GM21447 (cell line): Measurements from ENCODE around the gene TEX19.
"Not testable (repeated sequence)": the region's sequence is repeated elsewhere in the genome, so short reads cannot be mapped to it uniquely, and the experiment has no call there.

Source experiments
- ATAC-seq: cut with Tn5 transposase; IDR thresholded peaks from one replicate; pipeline ENCODE4 v1.9.1; 2021; ENCODE audit not compliant: unreplicated experiment

TEX19 gene

DNA sequence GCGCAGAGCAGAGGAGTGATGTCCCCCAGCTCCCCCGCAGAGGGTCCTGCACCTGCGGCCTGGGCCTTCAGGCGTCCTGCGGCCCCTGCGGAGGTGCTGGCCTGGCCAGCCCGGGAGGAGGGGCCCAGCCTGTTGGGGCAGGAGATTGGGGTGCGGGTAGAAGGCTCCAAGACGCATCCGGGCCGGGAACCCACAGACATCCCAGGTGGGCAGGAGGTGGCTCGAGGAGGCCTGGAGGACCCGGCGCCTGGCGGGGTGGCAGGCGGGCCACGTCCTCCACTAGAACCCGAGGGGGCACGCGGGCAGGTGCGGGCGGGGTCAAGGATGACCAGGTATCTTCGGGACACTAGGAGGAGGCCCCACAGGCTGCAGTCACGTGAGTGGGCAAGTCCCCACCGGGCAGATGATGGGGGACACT lies 24.8 kb upstream of the TEX19 start:
- ATAC-seq: no peak

DNA sequence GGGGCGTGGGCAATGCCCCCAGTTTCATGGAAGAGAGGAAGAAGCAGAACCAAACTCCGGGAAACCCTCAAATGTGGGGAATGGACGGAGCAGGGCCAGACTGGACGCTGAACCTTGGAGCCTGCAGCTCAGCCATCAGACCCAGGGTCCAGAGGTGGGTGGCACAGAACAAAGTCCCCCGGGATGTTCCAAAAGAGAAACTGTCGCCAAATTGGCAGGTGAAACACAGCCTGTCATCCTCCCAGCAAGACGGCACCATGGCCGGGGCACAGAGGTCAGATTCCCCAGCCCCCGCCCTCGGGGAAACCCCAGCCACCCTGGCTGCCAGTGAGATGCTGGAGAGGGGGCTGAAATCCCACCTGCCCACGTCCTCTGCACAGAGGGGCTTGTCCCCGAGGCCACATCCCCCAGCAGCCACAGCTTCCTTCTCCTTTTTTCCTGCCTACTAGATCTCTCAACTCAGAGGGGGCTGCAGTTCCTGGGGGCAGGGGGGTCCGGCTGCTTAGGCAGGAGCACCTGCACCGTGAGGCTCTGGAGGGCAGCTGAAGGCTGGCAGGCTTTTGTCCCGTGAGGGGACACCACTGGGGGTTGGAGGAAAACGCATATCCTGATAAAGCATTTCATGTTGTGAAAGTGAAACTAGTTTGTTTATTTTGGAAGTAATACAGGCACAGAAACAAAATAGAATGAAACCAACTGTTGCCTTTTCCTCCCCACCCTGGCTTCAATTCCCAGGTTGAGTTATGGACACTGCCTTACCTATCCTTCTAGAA lies 24.2 kb upstream of the TEX19 start:
- no peak for ATAC-seq

DNA sequence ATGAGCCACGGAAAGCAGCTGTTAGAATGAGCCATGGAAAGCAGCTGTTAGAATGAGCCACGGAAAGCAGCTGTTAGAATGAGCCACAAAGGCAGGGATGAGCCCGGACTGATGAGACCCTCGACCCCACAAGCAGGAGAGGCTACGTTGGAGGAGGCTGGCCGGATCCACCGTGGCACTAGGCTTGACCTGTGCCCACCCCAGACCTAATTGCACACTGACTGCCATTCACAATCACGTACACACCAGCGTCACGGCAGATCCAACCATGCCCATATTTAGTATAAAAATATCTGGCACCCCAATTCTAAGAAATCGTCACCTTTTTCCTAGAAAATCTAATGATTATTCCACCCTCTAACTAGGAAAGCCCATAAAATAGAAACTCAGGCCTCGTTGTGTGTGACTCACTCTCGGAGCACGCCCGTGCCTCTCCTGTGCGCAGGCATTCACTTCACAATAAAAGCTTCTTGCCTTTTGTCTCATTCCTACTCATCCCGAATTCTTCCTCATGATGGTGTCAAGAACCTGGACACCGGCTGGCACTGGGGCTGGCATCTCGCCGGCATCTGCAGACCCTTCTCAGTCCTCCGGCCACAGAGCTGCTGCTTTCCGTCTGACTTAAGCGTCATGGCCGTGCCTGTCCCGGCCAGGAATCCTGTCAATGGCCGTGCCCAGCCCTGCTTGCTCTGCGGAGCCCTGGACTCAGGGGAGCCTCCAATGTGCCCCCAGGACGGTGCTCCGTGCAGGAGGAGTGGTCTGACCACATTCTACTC lies 20.0 kb upstream of the TEX19 start:
- no peak for ATAC-seq

DNA sequence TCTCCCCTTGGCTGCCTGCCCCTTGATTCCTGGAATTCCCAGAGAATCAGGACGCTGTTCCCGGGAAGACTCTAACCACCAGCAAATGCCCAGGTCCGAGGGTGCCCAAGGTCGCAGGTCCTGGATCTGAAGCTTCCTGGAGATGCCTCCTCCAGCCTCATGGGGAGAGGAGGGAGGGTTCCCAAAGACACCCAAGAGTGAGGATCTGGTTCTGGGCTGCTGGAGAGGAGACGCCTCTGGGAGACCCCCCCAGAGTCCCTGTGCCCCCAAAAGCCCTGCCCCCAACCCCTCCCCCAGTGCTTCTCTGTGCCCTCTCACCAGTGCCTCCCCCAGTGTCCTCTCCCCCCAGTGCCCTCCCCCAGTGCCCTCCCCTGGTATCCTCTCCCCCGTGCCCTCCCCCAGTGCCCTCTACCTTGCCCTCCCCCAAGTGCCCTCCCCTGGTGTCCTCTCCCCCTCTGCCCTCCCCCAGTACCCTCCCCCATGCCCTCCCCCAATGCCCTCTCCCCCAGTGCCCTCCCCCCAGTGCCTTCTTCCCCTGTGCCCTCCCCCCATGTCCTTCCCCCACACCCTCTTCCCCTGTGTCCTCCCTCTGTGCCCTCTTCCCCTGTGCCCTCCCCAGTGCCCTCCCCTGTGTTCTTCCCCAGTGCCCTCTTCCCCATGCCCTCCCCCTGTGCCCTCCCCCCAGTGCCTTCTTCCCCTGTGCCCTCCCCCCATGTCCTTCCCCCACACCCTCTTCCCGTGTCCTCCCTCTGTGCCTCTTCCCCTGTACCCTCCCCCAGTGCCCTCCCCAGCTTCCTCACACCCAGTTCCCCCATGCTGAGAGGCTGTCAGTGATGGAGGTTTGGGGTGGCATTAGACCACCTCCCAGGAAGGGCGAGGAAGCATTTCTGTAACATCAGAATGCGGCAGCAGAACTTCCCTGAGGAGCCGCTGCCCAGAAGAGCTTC lies 19.1 kb upstream of the TEX19 start:
- ATAC-seq: no peak

DNA sequence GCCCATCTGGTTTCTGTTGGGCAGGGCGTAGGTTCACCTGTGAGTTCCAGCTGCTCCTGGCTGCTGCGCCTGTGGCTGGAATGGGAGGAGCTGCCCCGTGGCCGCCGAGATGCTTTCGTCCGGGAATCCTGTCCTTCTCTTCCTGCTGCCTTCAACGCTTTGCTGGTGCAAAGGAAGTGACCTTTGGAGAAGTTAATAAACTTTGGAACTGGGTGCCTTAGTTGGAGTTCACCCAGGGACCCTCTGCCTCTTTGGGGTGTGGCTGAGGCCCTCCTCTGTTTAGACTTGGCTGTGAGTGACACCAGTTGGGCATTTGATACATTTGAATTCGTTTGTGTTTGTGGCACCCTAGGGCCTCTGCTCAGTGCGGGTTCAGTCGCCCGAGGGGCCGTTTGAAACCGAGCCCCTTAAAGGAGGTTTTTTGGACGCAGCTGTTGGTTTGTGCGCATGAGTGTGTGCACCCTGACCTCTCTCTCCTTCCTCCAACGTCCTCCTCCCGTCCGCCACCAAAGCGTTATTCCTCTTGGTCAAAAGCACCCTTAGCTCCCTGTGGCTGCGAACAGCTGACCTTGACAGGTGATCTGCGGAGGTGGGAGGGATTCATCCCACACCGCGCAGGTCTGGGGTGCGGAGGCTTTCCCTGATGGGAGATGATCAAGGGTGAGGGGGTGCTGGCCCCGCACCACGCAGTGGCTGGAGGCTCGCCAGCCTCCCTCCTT lies 16.5 kb upstream of the TEX19 start:
- ATAC-seq: no peak

DNA sequence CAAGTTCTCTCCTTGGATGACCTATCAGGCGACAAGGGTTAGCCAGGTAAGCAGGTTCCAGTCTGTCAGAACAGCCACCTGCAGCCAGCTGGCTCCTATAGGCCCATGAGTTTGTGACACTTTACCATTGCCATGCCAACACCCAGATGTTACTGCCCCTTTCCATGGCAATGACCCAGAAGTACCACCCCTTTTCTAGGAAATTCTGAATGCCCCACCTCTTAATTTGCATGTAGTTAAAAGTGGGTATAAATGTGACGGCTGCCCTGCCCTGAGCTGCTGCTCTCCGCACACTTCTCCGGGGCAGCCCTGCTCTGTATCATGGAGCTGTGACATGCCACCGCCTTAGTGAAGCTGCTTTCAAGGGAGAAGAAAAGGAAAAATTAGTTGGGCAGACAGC lies 15.5 kb upstream of the TEX19 start:
- ATAC-seq: no peak

DNA sequence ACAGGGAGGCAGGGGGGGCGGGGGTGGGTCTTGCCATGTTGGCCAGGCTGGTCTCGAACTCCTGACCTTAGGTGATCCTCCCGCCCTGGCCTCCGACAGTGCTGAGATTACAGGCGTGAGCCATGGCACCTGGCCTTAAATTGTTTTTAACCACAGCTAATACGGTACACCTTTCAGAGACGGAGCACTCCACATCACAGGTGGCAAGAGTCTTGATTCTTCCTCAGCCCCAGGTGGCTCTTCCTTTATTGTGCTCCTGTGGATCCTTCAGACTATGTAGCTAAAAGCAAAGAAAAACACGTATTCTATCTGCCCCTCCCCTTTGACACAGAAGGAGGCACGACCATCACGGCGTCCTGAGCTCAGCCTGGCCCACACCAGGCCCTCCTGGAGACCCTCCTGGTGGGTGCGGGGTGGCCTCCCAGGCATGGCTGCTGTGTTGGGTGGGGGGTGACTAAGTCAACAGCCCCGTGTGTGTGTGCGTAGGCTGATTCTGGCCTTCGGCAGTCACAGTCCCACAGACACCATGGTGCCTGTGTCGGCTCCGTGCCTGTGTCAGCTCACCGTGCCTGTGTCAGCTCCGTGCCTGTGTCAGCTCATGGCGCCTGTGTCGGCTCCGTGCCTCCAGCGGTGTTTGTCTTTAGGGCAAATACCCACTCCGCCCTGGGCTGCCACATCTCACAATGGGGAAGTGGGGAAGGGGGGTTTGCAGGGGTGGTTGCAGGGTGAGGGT lies 14.7 kb upstream of the TEX19 start:
- no peak for ATAC-seq

DNA sequence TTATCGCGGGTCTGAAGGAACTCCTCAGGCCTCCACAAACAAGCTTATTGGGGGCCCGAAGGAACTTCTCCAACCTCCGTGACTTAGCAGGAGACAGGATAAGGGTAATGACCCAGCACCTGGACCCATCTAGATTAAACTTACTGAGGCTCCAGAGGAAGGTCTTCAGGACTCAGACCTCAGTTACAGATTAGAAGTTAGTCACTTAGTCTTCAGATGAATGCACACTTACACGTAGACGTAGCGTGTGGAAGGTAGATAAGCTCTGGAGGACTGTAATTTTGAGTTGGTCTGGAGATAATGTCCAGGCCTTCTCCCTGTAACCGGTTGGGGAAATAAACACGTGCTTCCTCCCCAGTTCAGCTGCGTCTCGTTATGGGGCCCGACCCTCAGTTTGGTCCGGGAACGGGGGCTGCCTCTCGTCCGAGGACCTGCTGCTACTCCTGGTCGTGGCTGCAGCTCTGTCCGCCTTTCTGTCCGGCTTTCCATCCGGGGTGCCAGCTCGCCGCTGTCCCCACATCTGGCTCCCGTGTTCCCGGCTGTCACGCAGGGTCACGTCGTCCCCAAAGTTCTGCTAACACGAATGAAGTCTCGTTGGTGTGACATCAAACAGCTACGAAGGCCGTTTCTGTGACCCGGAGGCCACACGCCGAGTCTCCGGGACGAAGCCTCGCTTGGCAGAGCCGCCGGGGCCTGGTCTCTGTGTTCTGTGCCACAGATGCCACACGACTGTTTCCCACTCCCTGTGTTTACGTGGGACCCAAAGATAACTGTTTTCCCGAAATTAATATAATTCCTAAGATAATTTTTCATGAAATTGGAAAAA lies 13.7 kb upstream of the TEX19 start:
- no peak for ATAC-seq

DNA sequence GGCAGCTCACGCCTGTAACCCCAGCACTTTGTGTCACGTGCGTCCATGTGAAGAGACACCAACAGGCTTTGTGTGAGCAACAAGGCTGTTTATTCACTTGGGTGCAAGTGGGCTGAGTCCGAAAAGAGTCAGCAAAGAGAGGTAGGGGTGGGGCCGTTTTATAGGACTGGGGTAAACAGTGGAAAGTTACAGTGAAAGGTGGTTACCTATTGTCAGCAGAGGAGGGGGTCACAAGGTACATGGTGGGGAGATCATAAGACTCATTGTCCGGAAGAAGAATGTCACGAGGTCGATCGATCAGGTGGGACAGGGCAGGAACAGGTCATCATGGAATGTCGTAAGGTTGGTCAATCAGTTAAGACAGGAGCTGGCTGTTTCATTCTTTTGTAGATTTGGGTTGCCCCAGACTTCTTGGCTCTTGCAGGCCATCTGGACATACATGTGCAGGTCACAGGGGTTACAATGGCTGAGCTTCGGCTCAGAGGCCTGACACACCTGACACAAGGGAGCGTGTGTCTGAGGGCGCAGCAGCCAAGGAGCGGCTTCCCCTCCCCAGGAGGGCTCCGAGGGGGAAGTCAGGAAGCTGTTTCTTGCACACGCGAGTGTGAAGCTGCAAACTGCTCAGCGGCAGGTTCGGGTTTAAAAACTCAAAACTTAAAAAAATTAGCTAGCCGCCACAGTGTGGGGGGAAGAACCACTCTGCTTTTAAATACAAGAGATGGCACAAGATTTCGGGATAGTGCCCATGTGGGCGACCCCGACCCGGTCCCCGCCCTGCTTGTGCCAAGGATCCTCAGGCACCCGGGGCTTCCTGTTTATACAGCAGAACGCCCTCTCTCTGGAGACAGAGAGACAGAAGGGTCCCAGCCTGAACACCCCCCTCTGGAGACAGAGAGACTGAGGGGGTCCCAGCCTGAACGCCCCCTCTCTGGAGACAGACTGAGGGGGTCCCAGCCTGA lies 12.4 kb upstream of the TEX19 start:
- no peak for ATAC-seq

DNA sequence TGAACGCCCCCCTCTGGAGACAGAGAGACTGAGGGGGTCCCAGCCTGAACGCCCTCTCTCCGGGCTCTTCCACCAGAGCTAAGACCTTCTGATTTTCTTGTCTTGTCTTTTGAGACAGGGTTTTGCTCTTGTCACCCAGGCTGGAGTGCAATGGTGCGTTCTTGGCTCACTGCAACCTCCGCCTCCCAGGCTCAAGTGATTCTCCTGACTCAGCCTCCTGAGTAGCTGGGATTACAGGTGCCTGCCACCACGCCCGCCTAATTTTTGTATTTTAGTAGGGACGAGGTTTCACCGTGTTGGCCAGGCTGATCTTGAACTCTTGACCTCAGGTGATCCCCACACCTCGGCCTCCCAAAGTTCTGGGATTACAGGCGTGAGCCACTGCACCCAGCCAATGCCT lies 11.1 kb upstream of the TEX19 start:
- not testable (repeated sequence) for ATAC-seq

DNA sequence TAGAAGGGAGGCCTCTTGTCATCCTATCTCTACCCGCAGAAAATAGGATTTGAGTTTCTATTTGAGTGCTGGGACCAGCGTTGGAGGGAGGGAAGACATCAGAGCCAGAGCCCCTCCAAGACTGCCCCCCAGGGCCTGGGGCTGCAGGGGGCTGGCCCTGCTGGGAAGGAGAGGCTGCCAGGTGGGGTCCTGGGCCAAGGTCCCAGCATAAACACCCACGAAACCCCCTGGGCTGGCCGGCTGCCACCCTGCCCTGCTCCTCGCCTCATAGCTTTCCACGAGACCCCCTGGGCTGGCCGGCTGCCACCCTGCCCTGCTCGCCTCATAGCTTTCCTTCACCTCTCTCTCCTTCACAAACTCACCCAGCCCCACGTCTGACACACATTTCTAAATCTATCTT lies 10.6 kb upstream of the TEX19 start:
- ATAC-seq: no peak

DNA sequence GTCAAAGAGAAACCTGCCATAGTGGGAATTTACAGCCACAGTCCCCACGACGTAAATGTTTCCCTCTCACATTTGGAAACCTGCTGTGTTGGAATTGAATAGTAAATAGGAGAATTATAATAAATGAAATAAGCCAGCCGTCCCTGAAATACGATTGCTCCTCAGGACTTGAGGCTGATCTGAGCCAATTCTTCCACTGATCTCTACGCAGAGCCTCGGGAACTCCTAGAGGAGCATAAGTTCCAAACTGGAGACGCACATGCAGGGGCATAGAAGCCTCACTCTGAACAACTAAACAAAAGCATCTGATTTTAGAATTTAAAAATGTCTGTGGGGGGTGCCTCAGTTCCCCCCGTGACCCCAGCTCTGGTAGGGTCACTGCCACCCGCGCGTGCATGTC lies 10.2 kb upstream of the TEX19 start:
- no peak for ATAC-seq

DNA sequence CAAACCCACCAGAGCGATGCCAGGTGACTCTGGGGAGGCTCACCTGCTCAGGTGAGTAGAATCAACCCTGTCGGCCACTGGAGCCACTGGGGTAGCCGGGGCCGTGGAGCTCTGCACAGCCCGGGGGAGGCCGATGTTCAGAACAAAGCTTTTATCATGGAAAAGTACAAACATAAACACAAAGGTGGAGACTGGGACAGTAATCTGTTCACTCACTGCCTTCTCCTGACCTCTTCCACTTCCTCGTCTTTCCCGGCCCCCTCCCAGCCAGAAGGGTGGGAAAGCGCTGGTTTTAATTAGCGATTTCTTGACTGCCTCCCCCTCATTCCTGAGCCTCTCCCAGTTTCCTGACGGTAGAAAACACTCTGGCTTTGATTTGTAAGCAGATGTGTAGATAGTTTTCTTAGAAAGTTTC lies 9.8 kb upstream of the TEX19 start:
- no peak for ATAC-seq

DNA sequence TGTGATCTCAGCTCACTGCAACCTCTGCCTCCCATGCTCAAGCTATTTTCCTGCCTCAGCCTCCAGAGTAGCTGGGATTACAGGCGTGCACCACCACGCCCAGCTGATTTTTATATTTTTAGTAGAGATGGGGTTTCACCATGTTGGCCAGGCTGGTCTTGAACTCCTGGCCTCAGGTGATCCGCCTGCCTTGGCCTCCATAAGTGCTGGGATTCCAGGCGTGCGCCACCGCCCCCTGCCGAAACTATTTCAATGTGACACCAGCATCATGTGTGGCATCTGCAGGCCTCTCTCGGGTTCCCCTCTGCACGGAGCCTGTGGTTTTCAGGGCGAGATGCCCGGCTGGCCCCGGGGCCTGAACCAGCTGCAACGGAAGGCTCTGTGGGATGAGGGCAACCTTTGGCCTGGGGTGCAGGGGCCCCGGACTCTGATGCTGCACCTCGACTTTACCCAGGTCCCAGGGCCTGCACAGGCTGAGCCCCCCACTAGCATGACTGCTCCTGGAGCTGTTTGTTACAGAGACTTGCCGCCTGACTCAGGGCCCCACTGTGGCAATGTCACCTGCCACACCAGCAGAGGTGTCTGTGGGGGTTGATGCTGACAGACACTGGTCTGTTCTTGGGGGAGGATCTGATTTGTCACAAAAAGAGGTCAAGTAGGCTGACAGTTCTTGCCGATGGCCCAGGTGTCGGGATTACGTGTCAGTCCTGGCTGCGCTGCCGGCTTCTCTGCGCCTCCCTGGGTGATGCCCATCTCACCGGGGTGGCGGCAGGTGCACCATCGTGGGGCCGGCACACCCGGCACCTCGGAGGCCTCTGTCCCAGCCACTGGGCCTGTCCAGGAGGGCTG lies 8.6 kb upstream of the TEX19 start:
- ATAC-seq: no peak

DNA sequence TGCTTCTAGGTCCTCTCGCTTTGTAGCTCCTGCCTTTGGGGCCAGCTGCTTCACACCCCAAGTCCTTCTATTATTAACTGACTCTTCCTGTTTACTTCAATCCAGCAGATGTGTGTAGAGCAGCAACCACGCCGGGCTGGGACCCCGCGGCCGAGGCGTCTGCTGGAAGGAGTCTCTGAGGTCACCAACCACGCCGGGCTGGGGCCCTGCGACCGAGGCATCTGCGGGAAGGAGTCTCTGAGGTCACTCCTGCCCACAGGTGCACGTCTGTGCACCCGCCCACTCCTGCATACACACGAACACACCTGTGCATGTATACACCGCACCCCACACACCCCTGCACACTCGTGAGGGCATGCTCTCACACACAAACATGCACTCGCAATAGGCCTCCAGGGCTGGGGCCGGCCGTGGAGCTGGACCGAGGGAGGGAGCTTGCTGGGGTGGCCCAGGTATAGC lies 7.8 kb upstream of the TEX19 start:
- ATAC-seq: peak; percentile 54

DNA sequence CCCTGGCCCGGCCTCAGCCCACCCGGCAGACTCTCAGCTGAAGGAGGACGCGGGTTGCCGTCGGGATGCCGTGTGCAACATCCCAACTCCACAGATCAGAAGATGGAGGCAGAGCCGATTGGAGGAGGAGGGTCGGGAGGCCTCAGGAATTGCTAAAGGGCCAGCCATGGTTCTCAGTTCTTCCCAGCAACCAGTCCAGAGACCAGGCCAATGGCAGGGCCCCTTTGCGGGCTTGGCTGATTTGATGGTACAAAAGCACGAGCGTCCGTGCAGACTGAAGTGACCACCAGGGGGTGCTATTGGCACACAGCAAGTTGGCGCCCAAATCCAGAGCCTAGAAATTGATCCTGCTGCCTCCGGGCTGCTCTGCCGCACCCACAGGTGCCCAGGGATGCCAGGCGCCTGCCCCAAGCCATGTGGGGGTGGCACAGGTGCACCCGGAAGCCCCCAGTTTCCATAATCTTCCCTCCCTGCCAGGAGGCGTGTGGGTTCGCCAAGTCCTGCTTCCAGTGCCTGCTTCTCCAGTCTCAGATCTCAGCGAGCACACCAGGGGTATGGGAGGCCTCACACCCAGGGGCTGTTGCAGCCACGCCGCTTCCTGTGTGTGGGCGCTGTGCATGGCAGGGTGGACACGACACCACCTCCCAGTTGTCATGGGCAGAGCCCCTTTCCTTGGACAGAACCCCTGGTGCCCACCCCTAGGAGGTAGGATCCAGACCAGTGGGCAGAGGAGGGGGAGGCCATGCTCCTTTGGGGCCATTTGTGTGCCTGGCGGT lies 7.1 kb upstream of the TEX19 start:
- ATAC-seq: peak; percentile 60
